Activated CD8-positive, alpha-beta T cell treated with anti-CD3 and anti-CD28 coated beads, Interleukin-2, amount 10 ng/mL, durations not matched to agents 7 days and 5 days (primary cell): ENCODE results near the gene PLLP. TPM values are rescaled to one million over a fixed set of nuclear protein-coding genes. Genes with fewer than 3 reads are reported as not detected.

ENCODE experiments used
- ATAC-seq: fragments of 150-1000 bp; cut with Tn5 transposase; one replicate; pipeline ENCODE4 v1.10.0; 2021; ENCODE audit warnings: moderate library complexity
- CTCF ChIA-PET: fragments of 350-600 bp; sonication (Branson Sonifier 250); formaldehyde crosslinking; loops from one replicate; lab custom pipeline; 2021; ENCODE audit warnings: antibody characterized with exemption; lab: Charles Lee
- POLR2A ChIA-PET: fragments of 350-600 bp; sonication (Branson Sonifier 250); formaldehyde crosslinking; loops from one replicate; lab custom pipeline; 2021; ENCODE audit warnings: antibody characterized with exemption; lab: Charles Lee
- DNase-seq: peaks from one replicate; pipeline ENCODE4 v3.0.0-alpha.2; 2020
- H3K27ac Mint-ChIP-seq: one replicate; pipeline ENCODE4 v1.8.0; 2021; ENCODE audit warnings: mild to moderate bottlenecking, mixed read lengths
- H3K27me3 Mint-ChIP-seq: one replicate; pipeline ENCODE4 v1.8.0; 2021; ENCODE audit warnings: low read depth, mixed read lengths
- H3K36me3 Mint-ChIP-seq: one replicate; pipeline ENCODE4 v1.8.0; 2021; ENCODE audit warnings: low read depth, mixed read lengths
- H3K4me1 Mint-ChIP-seq: one replicate; pipeline ENCODE4 v1.8.0; 2021; ENCODE audit warnings: low read depth, mixed read lengths
- H3K4me3 Mint-ChIP-seq: one replicate; pipeline ENCODE4 v1.8.0; 2021; ENCODE audit warnings: mild to moderate bottlenecking, mixed read lengths
- H3K9me3 Mint-ChIP-seq: one replicate; pipeline ENCODE4 v1.8.0; 2022; ENCODE audit warnings: mixed read lengths; ENCODE audit not compliant: insufficient read depth
- total RNA-seq, 2 experiments: library from RNA; stranded (reverse); gene quantifications; one replicate each; pipeline ENCODE4 v1.2.3, GENCODE V29; 2021

The PLLP gene
- total RNA-seq, 2 experiments from 2014 or later: 0.18 to 0.37 TPM

DNA sequence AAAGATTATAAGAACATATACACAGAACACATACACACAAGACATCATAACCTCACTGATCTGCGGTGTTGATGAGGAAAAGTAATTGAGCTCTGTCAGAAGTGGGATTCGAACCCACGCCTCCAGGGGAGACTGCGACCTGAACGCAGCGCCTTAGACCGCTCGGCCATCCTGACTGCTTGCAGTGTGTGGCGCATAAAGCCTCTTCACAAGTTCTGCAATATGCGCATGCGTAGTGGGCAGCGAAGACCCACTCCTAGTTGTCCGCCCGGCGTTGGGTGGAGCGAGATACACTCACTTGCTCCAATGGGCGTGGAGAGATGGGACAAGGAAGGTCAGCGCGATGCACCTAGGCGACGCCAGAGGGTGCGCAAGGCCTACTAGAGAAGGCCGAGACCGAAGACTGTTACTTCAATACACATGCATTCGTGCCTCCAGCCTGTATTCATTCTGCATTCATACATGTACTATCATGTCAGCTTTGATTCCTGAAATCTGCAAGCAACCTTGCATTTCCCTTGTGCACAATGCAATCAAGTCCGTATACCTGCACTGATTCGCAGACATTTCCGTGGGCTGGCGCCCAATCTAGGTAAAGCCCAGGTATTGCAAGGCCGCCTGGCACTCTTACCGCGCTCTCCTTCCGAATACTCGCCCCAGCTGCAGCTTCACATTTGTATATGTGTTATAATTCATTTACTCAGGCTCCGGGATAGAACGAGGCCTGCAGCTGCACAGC is 16.1 kb upstream of the PLLP start:
- DNase-seq (peak; percentile 99), ATAC-seq (peak; percentile 91)
- ChIA-PET CTCF (interaction anchor here (0.6 to 11.8 kb wide), 36 partner anchors 8 to 242 kb away, joined by 3 to 338 read pairs (median 4); partner anchors contain the start of genes ADGRG5, ARL2BP, CIAPIN1 and COQ9), POLR2A (interaction anchor here (1.1 to 2.5 kb wide), 4 partner anchors 11 to 146 kb away, joined by 3 to 20 read pairs (median 6); partner anchors contain the start of gene CIAPIN1)
- Mint-ChIP-seq H3K36me3 (no peaks in the 10 kb centered on the region), H3K27me3 (peaks cover 5% of the 10 kb centered on the region), H3K9me3 (no peaks in the 10 kb centered on the region), H3K4me1 (peaks cover 41% of the 10 kb centered on the region), H3K27ac (no peak overlapping the region), H3K4me3 (no peak overlapping the region)

DNA sequence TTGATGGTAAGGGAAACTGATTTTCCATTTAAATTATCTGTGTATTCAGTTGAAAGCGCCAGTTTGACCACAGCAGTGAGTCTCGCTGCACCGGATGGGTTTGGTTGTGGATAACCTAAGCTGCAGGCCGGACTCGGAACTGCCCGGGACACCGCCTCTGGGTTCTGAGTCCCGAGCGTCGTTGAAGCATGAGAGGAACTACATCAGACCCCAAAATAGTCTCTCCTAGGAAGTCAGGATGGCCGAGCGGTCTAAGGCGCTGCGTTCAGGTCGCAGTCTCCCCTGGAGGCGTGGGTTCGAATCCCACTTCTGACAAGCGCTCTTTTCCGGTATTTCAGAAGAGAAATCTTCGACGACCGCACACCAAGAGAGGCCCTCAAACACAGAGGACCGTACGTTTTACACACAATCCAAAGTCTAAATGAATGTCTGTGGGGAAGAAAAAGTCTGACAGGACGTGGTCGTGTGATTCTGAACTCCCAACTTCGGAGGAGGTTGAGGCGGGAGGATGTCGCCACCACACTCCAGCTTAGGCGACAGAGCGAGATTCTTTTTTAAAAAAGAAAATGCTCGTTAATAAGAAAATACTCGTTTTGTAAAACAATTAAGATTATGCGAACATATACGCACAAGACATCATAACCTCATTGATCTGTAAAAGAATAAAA is 15.4 kb upstream of the PLLP start:
- POLR2A ChIA-PET: interaction anchor here (1.0 to 2.5 kb wide), 4 partner anchors 11 to 147 kb away, joined by 3 to 20 read pairs (median 6); partner anchors contain the start of gene CIAPIN1
- H3K9me3 Mint-ChIP-seq: no peaks in the 10 kb centered on the region

GRCh38 chr16:57299009-57299718 is 14.7 kb upstream of the PLLP start:
- ChIA-PET CTCF (interaction anchor here (1.0 to 11.8 kb wide), 10 partner anchors 21 to 163 kb away, joined by 3 to 338 read pairs (median 4); partner anchors contain the start of genes CIAPIN1, COQ9 and POLR2C), POLR2A (interaction anchor here (1.0 to 2.5 kb wide), 4 partner anchors 10 to 148 kb away, joined by 3 to 20 read pairs (median 6); partner anchors contain the start of gene CIAPIN1)
- DNase-seq (no peak), ATAC-seq (no peak)
- no peaks in the 10 kb centered on the region for H3K36me3 Mint-ChIP-seq
- H3K4me1 Mint-ChIP-seq: peaks cover 32% of the 10 kb centered on the region
- peaks cover 5% of the 10 kb centered on the region for H3K27me3 Mint-ChIP-seq
- no peak overlapping the region for H3K27ac Mint-ChIP-seq
- no peak overlapping the region for H3K4me3 Mint-ChIP-seq
- H3K9me3 Mint-ChIP-seq: no peaks in the 10 kb centered on the region

More for the DNA sequence above, 15.4 kb upstream of the PLLP start:
- H3K27me3 Mint-ChIP-seq: peaks cover 5% of the 10 kb centered on the region
- no peak overlapping the region for H3K27ac Mint-ChIP-seq
- peaks cover 38% of the 10 kb centered on the region for H3K4me1 Mint-ChIP-seq
- H3K4me3 Mint-ChIP-seq: no peak overlapping the region
- H3K36me3 Mint-ChIP-seq: no peaks in the 10 kb centered on the region
- CTCF ChIA-PET: interaction anchor here (0.6 to 11.8 kb wide), 34 partner anchors 8 to 242 kb away, joined by 3 to 338 read pairs (median 4); partner anchors contain the start of genes ADGRG5, ARL2BP, CIAPIN1 and COQ9
- ATAC-seq (peak; percentile 67), DNase-seq (peak; percentile 93)

- Mint-ChIP-seq H3K4me3 (peak overlapping the region; percentile 60), H3K9me3 (no peaks in the 10 kb centered on the region), H3K36me3 (no peaks in the 10 kb centered on the region), H3K27ac (peak overlapping the region; percentile 92), H3K27me3 (peaks cover 5% of the 10 kb centered on the region), H3K4me1 (peaks cover 21% of the 10 kb centered on the region)
- DNase-seq (peak; percentile 74), ATAC-seq (no peak)
- CTCF ChIA-PET: interaction anchor here (1.4 to 11.8 kb wide), 2 partner anchors 52 to 122 kb away, joined by 3 to 338 read pairs; no protein-coding TSS in a partner anchor
- POLR2A ChIA-PET: no interaction called here
These were observed 13.4 kb upstream of the PLLP start for GRCh38 chr16:57297856-57298255.

- H3K27ac Mint-ChIP-seq: no peak overlapping the region
- no peaks in the 10 kb centered on the region for H3K9me3 Mint-ChIP-seq
- ATAC-seq: no peak
- peaks cover 11% of the 10 kb centered on the region for H3K27me3 Mint-ChIP-seq
- CTCF ChIA-PET: interaction anchor here (1.2 to 1.3 kb wide), 2 partner anchors 11 to 127 kb away, joined by 3 to 9 read pairs; no protein-coding TSS in a partner anchor
- H3K4me1 Mint-ChIP-seq: peaks cover 18% of the 10 kb centered on the region
- POLR2A ChIA-PET: interaction anchor here (0.6 to 1.0 kb wide), 2 partner anchors 10 to 169 kb away, joined by 3 read pairs; no protein-coding TSS in a partner anchor
- no peaks in the 10 kb centered on the region for H3K36me3 Mint-ChIP-seq
- H3K4me3 Mint-ChIP-seq: no peak overlapping the region
- no peak for DNase-seq
These were observed 5.2 kb upstream of the PLLP start for GRCh38 chr16:57289391-57290257.

GRCh38 chr16:57285379-57285778 is 907 bp upstream of the PLLP start:
- ATAC-seq (no peak), DNase-seq (no peak)
- ChIA-PET POLR2A (no interaction called here), CTCF (no interaction called here)
- Mint-ChIP-seq H3K36me3 (no peaks in the 10 kb centered on the region), H3K4me3 (peak overlapping the region; percentile 12), H3K27ac (no peak overlapping the region), H3K4me1 (peaks cover 23% of the 10 kb centered on the region), H3K9me3 (no peaks in the 10 kb centered on the region), H3K27me3 (peaks cover 36% of the 10 kb centered on the region)

DNA sequence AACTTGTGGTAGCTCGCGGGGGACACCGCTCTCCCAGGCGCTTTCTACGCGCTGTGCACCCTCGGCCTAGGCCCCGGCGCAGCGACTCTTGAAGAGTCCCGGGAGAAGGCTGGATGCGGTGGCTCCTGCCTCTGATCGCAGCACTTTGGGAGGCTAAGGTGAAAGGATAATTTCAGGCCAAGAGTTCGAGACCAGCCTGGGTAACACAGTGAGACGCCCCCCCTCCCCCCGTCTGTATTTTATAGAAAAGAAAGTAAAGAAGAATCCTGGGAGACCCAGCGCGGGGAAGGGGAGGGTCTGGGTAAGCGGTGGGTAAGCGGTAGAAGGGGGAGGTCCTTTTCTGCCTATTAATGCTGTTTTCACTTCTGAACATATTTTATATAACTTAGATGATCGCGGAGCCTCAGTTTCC is 486 bp upstream of the PLLP start:
- Mint-ChIP-seq H3K4me3 (peak overlapping the region; percentile 61), H3K36me3 (no peaks in the 10 kb centered on the region), H3K9me3 (no peaks in the 10 kb centered on the region), H3K27ac (no peak overlapping the region), H3K4me1 (peaks cover 23% of the 10 kb centered on the region), H3K27me3 (peaks cover 36% of the 10 kb centered on the region)
- ChIA-PET POLR2A (no interaction called here), CTCF (no interaction called here)
- DNase-seq (no peak), ATAC-seq (no peak)

- POLR2A ChIA-PET: no interaction called here
- no peak overlapping the region for H3K27ac Mint-ChIP-seq
- no peaks in the 10 kb centered on the region for H3K36me3 Mint-ChIP-seq
- peaks cover 36% of the 10 kb centered on the region for H3K27me3 Mint-ChIP-seq
- peak overlapping the region; percentile 53 for H3K4me3 Mint-ChIP-seq
- H3K9me3 Mint-ChIP-seq: no peaks in the 10 kb centered on the region
- DNase-seq (no peak), ATAC-seq (no peak)
- peaks cover 17% of the 10 kb centered on the region for H3K4me1 Mint-ChIP-seq
- CTCF ChIA-PET: interaction anchor here (1.2 kb wide), 1 partner anchor 16 kb away, joined by 3 read pairs; no protein-coding TSS in a partner anchor
These were observed 588 bp downstream of the PLLP start for GRCh38 chr16:57283959-57284208.

GRCh38 chr16:57283214-57283958 is 1.1 kb downstream of the PLLP start:
- Mint-ChIP-seq H3K27ac (no peak overlapping the region), H3K36me3 (no peaks in the 10 kb centered on the region), H3K27me3 (peaks cover 36% of the 10 kb centered on the region), H3K4me3 (peak overlapping the region; percentile 53), H3K9me3 (no peaks in the 10 kb centered on the region), H3K4me1 (peaks cover 21% of the 10 kb centered on the region)
- CTCF ChIA-PET: interaction anchor here (1.2 kb wide), 1 partner anchor 17 kb away, joined by 3 read pairs; no protein-coding TSS in a partner anchor
- ATAC-seq (no peak), DNase-seq (no peak)
- POLR2A ChIA-PET: no interaction called here

DNA sequence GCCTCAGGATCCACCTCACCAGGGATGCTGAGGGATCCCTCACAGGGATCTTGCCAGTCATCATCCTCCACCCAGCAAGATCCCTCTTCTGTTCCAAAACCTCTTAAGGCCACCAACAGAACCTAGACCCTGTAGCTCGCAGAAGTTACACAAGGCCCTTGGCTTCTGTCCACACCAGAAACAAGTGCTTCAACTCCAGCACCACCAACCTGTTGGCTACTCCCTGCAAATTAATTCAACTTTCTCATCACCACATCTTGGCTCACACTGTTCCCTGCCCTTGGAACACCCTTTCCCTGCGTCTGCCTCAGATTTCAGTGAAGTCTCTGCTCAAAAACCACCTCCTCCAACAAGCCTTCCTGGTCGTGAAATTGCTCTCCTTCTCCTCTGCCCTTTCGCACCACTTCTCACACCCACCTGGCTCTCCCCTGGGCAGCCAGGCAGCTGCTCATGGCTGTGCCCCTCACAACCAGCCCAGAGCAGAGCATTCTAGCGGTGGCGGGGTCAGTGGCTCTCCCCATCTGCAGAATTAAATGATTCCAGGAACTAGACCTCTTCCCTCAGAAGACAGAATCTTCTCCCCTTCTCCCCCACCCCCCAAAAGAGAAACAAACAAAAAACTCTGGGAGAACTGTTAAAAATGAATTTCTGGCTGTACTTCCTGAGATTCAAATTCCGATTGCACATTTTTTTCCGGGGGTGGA is 1.8 kb downstream of the PLLP start:
- no peak for DNase-seq
- H3K36me3 Mint-ChIP-seq: no peaks in the 10 kb centered on the region
- ATAC-seq: no peak
- H3K27ac Mint-ChIP-seq: no peak overlapping the region
- no peaks in the 10 kb centered on the region for H3K9me3 Mint-ChIP-seq
- no peak overlapping the region for H3K4me3 Mint-ChIP-seq
- peaks cover 28% of the 10 kb centered on the region for H3K4me1 Mint-ChIP-seq
- H3K27me3 Mint-ChIP-seq: peaks cover 33% of the 10 kb centered on the region
- ChIA-PET POLR2A (no interaction called here), CTCF (interaction anchor here (3.3 kb wide), 1 partner anchor 135 kb away, joined by 11 read pairs; no protein-coding TSS in a partner anchor)
